Stimulated activated effector memory CD8-positive, alpha-beta T cell treated with anti-CD3 and anti-CD28 coated beads, Interleukin-12 subunit alpha, Interleukin-12 subunit beta, amount 100 ng/mL, for 72 hours (primary cell): ENCODE data around the gene RWDD1.
"Not testable (repeated sequence)": the region's sequence is repeated elsewhere in the genome, so short reads cannot be mapped to it uniquely, and the experiment has no call there.

ENCODE experiments used
- ATAC-seq: fragments of 150-1000 bp; cut with Tn5 transposase; 2 replicates; pipeline ENCODE4 v1.10.0; 2021
- DNase-seq, 2 donors: peaks; one replicate each; pipeline ENCODE4 v3.0.0; 2021 to 2022; ENCODE audit warnings: low spot score in 2 of 2
- H3K27ac Mint-ChIP-seq: one replicate; pipeline ENCODE4 v1.8.0; 2022; ENCODE audit warnings: mild to moderate bottlenecking, mixed read lengths
- H3K36me3 Mint-ChIP-seq: one replicate; pipeline ENCODE4 v1.8.0; 2022; ENCODE audit warnings: mild to moderate bottlenecking, mixed read lengths
- H3K4me1 Mint-ChIP-seq: one replicate; pipeline ENCODE4 v1.8.0; 2022; ENCODE audit warnings: mixed read lengths
- H3K4me3 Mint-ChIP-seq: one replicate; pipeline ENCODE4 v1.8.0; 2022; ENCODE audit warnings: mild to moderate bottlenecking, mixed read lengths
- H3K9me3 Mint-ChIP-seq: one replicate; pipeline ENCODE4 v1.8.0; 2022; ENCODE audit warnings: mixed read lengths

The RWDD1 gene

DNA sequence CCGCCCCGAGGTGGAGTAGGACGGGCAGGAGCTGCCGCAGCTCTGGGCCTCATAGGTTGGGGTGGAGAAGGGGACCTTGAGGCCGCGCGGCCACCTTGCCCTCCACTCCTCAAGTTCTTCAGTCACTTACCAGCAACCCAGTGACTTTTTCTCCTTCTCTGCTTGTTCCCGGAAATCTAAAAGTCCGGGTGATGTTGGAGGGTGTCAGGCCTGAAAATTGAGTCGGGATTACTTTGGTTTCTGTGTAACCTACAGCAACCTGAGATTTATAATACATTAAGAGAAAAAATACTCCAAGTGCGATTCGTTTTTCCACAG is 338 bp downstream of the RWDD1 start:
- no peak for DNase-seq
- Mint-ChIP-seq H3K9me3 (no peaks in the 10 kb centered on the region), H3K27ac (peak overlapping the region; percentile 98), H3K4me1 (peaks cover 37% of the 10 kb centered on the region), H3K36me3 (peaks cover 44% of the 10 kb centered on the region), H3K4me3 (peak overlapping the region; percentile 94)
- no peak for ATAC-seq

DNA sequence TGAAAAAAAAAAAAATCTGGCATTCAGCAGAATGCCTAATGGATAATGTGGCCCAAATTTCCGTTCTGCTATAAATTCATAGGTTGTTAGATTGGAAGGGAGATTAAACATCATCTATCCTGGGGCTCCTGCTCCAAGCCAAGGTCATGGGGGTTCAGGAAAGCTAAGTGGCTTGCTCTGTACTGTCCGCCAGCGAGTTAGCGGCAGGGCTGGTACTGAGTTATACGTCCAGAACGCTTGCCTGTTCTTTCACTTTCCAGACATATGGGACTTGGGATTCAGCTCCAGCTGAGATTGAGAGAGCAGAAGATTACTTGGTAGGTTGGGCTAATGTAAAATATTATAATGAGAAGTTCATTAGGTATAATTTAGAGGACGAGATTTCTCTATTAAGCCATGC is 858 bp downstream of the RWDD1 start:
- DNase-seq, result no peak
- no peaks in the 10 kb centered on the region for H3K9me3 Mint-ChIP-seq
- H3K4me3 Mint-ChIP-seq, result peak overlapping the region; percentile 94
- H3K36me3 Mint-ChIP-seq, result peaks cover 49% of the 10 kb centered on the region
- peak overlapping the region; percentile 98 for H3K27ac Mint-ChIP-seq
- peaks cover 39% of the 10 kb centered on the region for H3K4me1 Mint-ChIP-seq
- ATAC-seq, result no peak

- H3K9me3 Mint-ChIP-seq, result no peaks in the 10 kb centered on the region
- DNase-seq, result no peak
- ATAC-seq, result no peak
- peak overlapping the region; percentile 40 for H3K27ac Mint-ChIP-seq
- H3K36me3 Mint-ChIP-seq, result peaks cover 76% of the 10 kb centered on the region
- no peak overlapping the region for H3K4me3 Mint-ChIP-seq
- peaks cover 46% of the 10 kb centered on the region for H3K4me1 Mint-ChIP-seq
Observed at GRCh38 chr6:116575227-116575626, 3.9 kb downstream of the RWDD1 start.

DNA sequence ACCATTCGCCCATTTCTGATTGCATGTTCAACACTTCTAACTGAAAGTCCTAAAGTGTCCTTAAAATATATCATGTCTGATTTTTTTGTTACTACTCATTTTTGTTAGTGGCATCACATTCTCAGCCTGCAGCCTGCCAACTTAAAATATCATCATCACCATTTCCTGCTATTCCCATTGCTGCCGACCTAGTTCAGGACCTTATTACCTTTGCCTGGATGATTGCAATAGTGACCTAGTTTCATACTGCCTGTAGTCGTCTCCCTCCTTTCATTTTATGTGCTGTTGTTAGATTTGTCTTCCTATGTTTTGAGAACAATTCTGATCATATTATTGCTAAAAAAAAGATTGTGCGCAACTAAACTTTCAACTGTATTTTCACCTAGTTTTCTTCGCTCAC is 6.2 kb downstream of the RWDD1 start:
- Mint-ChIP-seq H3K27ac (no peak overlapping the region), H3K9me3 (no peaks in the 10 kb centered on the region), H3K4me1 (peaks cover 34% of the 10 kb centered on the region), H3K4me3 (no peak overlapping the region), H3K36me3 (peaks cover 88% of the 10 kb centered on the region)
- no peak for DNase-seq
- ATAC-seq, result no peak

GRCh38 chr6:116578335-116578734 is 7.0 kb downstream of the RWDD1 start:
- no peaks in the 10 kb centered on the region for H3K9me3 Mint-ChIP-seq

GRCh38 chr6:116579143-116579542 is 7.8 kb downstream of the RWDD1 start:
- no peak overlapping the region for H3K4me3 Mint-ChIP-seq
- H3K9me3 Mint-ChIP-seq, result no peaks in the 10 kb centered on the region
- no peak overlapping the region for H3K27ac Mint-ChIP-seq
- DNase-seq (no peak), ATAC-seq (no peak)
- peaks cover 96% of the 10 kb centered on the region for H3K36me3 Mint-ChIP-seq
- H3K4me1 Mint-ChIP-seq, result peaks cover 21% of the 10 kb centered on the region

More at GRCh38 chr6:116578335-116578734, 7.0 kb downstream of the RWDD1 start:
- no peak overlapping the region for H3K27ac Mint-ChIP-seq
- H3K36me3 Mint-ChIP-seq, result peaks cover 96% of the 10 kb centered on the region
- H3K4me1 Mint-ChIP-seq, result peaks cover 25% of the 10 kb centered on the region
- ATAC-seq (no peak), DNase-seq (no peak)
- H3K4me3 Mint-ChIP-seq, result no peak overlapping the region

- H3K4me1 Mint-ChIP-seq, result peaks cover 15% of the 10 kb centered on the region
- H3K9me3 Mint-ChIP-seq, result no peaks in the 10 kb centered on the region
- no peak for DNase-seq
- ATAC-seq, result no peak
- no peak overlapping the region for H3K4me3 Mint-ChIP-seq
- H3K36me3 Mint-ChIP-seq, result peaks cover 96% of the 10 kb centered on the region
- no peak overlapping the region for H3K27ac Mint-ChIP-seq
Observed at GRCh38 chr6:116580198-116580597, 8.9 kb downstream of the RWDD1 start.

GRCh38 chr6:116586276-116586675 is 15.0 kb downstream of the RWDD1 start:
- no peaks in the 10 kb centered on the region for H3K4me1 Mint-ChIP-seq
- ATAC-seq (no peak), DNase-seq (no peak)
- H3K36me3 Mint-ChIP-seq, result peaks cover 95% of the 10 kb centered on the region
- H3K4me3 Mint-ChIP-seq, result no peak overlapping the region
- no peaks in the 10 kb centered on the region for H3K9me3 Mint-ChIP-seq
- no peak overlapping the region for H3K27ac Mint-ChIP-seq

DNA sequence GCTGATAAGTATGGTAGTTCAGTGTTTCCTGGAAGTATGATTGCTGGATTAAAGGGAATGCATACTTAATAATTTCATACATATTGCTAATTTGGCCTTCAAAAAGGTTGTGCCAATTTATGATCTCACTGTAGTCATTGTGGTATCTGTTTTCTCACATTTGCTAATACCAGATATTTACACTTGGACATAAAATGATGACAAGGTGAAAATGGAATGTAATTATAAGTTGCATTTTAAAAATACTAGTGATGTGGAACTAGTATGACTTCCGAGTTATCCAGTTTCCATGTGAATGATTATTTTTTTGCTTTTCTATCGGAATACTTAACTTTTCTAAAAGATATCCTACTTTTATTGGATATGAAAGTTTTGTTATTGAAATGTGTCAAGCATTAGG is 15.4 kb downstream of the RWDD1 start:
- Mint-ChIP-seq H3K4me3 (no peak overlapping the region), H3K27ac (no peak overlapping the region), H3K36me3 (peaks cover 95% of the 10 kb centered on the region), H3K9me3 (no peaks in the 10 kb centered on the region), H3K4me1 (no peaks in the 10 kb centered on the region)
- DNase-seq (no peak), ATAC-seq (no peak)

- Mint-ChIP-seq H3K27ac (no peak overlapping the region), H3K36me3 (peaks cover 64% of the 10 kb centered on the region), H3K4me3 (no peak overlapping the region), H3K9me3 (no peaks in the 10 kb centered on the region), H3K4me1 (no peaks in the 10 kb centered on the region)
- ATAC-seq (no peak), DNase-seq (no peak)
Observed at GRCh38 chr6:116595247-116595646, 23.9 kb downstream of the RWDD1 start.

DNA sequence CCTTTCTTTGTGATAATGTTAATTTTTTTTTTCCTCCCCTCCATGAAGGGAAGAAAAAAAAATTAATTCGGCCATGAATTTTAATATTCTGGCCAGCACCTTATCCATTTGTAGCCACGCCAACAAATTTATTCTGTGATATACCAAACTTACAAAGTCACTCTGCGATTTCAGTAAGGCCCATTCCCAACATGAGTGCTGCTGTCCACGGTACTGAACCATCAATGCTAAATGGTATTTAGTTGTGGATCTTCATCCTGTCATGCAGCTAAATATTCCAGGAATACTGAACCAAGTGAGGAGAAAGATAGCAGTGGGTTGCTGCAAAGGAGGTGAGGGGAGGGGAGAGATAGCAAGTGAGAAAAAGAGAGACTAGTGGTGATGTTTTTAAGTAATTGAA is 25.5 kb downstream of the RWDD1 start:
- Mint-ChIP-seq H3K9me3 (no peaks in the 10 kb centered on the region), H3K4me3 (no peak overlapping the region), H3K36me3 (peaks cover 53% of the 10 kb centered on the region), H3K4me1 (no peaks in the 10 kb centered on the region), H3K27ac (no peak overlapping the region)
- DNase-seq (no peak), ATAC-seq (no peak)

- H3K36me3 Mint-ChIP-seq, result peaks cover 11% of the 10 kb centered on the region
- not testable (repeated sequence) for H3K27ac Mint-ChIP-seq, H3K4me1 Mint-ChIP-seq, H3K4me3 Mint-ChIP-seq, ATAC-seq, H3K9me3 Mint-ChIP-seq, DNase-seq
Observed at GRCh38 chr6:116603916-116604315, 32.6 kb downstream of the RWDD1 start.

- not testable (repeated sequence) for H3K36me3 Mint-ChIP-seq, ATAC-seq, H3K27ac Mint-ChIP-seq, H3K4me1 Mint-ChIP-seq, DNase-seq, H3K9me3 Mint-ChIP-seq, H3K4me3 Mint-ChIP-seq
Observed at GRCh38 chr6:116604868-116605267, 33.6 kb downstream of the RWDD1 start.

DNA sequence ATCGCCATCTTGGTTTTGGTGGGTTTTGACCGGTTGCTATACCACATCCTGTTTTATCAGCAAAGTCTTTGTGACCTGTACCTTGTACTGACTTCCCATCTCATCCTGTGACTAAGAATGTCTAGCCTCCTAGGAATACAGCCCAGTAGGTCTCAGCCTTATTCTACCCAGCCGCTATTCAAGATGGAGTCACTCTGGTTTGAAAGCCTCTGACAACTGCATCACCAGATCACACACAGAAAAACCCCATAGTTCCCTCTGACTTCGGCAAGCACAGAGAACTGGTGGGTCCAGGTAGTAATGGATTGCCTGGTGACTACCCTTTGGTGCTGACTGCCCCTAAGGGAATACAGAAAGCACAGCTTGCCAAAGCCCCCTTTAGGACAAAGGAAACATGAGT is 34.6 kb downstream of the RWDD1 start:
- Mint-ChIP-seq H3K9me3 (no peaks in the 10 kb centered on the region), H3K4me1 (no peaks in the 10 kb centered on the region), H3K36me3 (peaks cover 5% of the 10 kb centered on the region), H3K27ac (no peak overlapping the region), H3K4me3 (no peak overlapping the region)
- no peak for ATAC-seq
- no peak for DNase-seq

DNA sequence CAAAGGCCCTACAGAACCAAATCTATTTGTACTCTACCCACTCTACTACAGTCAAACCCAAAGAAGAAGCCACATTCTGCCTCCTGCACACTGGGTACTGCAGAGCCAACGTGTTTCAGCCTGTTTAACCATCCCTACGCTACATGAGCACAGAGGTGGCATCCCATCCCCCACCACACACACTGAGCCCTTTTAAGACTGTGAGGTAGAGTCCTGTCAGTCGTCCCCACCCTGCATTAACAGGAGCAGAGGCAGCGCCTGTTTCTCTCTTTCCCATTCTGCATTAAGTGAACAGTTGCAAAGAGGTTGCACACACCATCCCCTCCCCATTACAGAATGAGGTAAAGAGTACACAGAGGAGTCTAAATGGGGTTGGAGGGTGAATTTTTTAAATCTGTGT is 39.8 kb downstream of the RWDD1 start:
- no peak for ATAC-seq
- no peak overlapping the region for H3K4me3 Mint-ChIP-seq

DNA sequence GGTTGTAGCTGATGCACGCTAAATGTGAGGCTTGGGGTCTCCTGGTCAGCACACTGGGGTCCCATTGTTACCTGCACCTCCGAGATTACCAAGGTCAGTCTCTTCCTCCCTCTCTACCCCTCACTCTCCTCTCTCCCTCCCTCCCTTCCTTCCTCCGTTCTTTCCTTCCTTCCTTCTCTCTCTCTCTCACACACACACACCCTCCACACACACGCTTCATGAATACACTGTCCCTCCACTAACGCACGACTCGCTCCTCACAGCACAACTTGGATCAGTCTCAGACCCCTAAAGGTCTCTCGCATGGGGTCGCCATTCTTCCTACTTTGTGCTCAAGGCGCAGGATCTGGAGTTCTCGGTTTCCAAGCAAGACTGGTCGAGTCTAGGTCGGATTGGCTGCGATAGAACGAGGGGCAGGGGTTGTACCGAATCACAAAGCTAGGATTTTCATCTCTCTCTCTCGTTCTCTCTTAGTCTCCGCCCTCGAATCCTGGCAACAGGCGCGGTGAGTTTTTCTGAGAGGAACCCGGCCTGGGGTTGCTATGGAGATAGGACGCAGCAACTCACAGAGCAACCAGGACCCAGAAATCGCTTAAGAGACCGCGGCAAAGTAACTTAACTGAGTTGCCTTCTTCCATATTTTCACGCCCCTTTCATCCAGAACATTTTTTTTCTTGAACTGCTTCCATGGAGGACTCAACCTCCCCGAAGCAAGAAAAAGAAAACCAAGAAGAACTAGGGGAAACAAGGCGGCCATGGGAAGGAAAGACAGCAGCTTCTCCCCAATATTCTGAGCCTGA is 44.8 kb downstream of the RWDD1 start, which contains the start of gene RSPH4A:
Gene RSPH4A, plus strand, starts transcription at position 543 of the 800 bp plus-strand sequence. Its CDS starts 145 bp downstream, at position 688.
- Mint-ChIP-seq H3K4me3 (peak within 1 kb of the TSS; percentile 76), H3K9me3 (no peaks in the 10 kb centered on the region), H3K36me3 (no peaks in the 10 kb centered on the region), H3K4me1 (peaks cover 14% of the 10 kb centered on the region), H3K27ac (peak within 1 kb of the TSS; percentile 48)
- DNase-seq, result peak; percentile 32 to 75
- ATAC-seq, result peak; percentile 98

More for the DNA sequence above, 39.8 kb downstream of the RWDD1 start:
- Mint-ChIP-seq H3K27ac (no peak overlapping the region), H3K9me3 (no peaks in the 10 kb centered on the region), H3K36me3 (no peaks in the 10 kb centered on the region), H3K4me1 (peaks cover 4% of the 10 kb centered on the region)
- DNase-seq, result no peak
